ENCODE data around the gene TREM2. TPM values are rescaled to one million over a fixed set of nuclear protein-coding genes. Genes with fewer than 3 reads are reported as not detected.

TREM2 gene
- total and polyA plus RNA-seq, 2 donors (not counting 1 experiment from before 2014, with no cell fraction given): 0.33 TPM; not detected in 1

DNA sequence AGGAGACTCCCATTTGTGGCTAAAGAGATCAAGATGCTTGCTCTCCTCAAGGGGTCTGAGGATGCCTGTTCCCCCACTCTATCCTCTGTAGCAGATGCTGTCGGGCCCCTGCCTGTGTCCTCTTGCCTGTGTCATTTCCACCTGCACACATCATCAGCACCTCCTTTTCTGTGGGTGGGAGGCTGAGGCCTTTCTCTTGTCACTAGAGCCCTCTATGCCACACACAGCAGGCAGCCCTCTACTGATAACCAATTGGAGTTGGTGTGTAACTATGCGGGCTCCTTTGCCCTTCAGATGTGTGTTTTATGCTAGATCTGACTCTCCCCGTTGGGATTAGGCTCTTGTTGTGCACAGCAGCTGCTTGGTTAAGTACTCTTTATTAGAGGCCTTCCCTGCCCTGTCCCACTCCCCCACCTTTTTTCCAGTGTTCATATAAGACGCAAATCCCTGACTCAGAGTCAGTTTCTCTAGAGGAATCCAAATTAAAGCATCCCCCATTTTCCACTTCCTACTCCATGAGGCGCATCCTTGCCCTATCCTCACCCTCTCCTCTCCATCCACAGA lies 30.3 kb upstream of the TREM2 start:
- ATAC-seq (ENCODE audit: low read depth): no peak
- H3K9ac ChIP-seq (ENCODE audit: low read length): no peak overlapping the region
- POLR2A ChIA-PET: no interaction called here

DNA sequence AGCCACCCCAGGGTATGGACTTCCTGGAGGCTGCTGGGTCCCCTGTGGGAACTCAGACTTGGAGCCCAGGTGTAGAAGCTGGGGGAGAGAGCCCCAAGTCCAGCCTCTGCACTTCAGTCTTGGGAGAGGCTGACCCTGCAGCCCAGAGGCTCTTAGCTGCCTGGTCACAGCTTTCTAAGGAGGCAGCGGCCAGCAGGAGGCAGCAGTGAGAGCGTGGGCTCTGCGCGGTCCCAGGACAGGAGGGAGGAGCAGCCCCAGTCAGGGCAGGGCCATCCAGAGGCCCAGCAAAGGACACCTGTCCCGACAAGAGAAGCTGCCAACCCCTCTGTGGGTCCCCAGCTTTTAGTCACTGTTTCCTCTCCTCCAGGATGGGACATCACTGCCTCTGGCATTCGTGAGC lies 28.7 kb upstream of the TREM2 start:
- Histone ChIP-seq H4K20me1 (ENCODE audit: control insufficient read depth, insufficient read depth, low read length, poor library complexity, severe bottlenecking) (peaks cover 33% of the 10 kb centered on the region), H3K9me3 (ENCODE audit: control extremely low read depth in 1 of 3, control insufficient read depth in 2 of 3, insufficient read depth in 1 of 3, low read length in 2 of 3) (peaks cover 0 to 17% (median 12%) of the 10 kb centered on the region in 3 donors), H3K36me3 (replicated peaks in 1 of 2; ENCODE audit: control extremely low read depth in 1 of 2, control insufficient read depth in 1 of 2, extremely low read depth in 1 of 2, insufficient read depth in 2 of 2, low read length in 1 of 2) (peaks cover 5 to 64% of the 10 kb centered on the region in 2 experiments), H3K79me2 (ENCODE audit: control insufficient read depth, insufficient read depth, low read length) (peaks cover 23% of the 10 kb centered on the region), H3K4me1 (ENCODE audit: control insufficient read depth in 2 of 2, insufficient read depth in 2 of 2, low read length in 2 of 2) (peaks cover 40 to 55% of the 10 kb centered on the region in 2 donors), H3K9ac (ENCODE audit: low read length) (no peak overlapping the region), H3K4me3 (ENCODE audit: control extremely low read depth in 1 of 5, extremely low read depth in 1 of 5, insufficient read depth in 1 of 5, low read depth in 2 of 5, low read length in 4 of 5) (no peak overlapping the region), H2AFZ (ENCODE audit: insufficient read depth, low read depth, low read length, poor library complexity, severe bottlenecking) (no peak overlapping the region), H3K27ac (ENCODE audit: low read length in 2 of 2) (peak overlapping the region; percentile 18 to 51), H3K27me3 (replicated peaks in 1 of 4; ENCODE audit: control extremely low read depth in 1 of 4, control insufficient read depth in 3 of 4, insufficient read depth in 4 of 4, low read length in 3 of 4) (no peaks in the 10 kb centered on the region), H3K4me2 (replicated peaks; ENCODE audit: low read depth, low read length, poor library complexity, severe bottlenecking) (no peak overlapping the region)
- TF ChIP-seq, protein P1, sequence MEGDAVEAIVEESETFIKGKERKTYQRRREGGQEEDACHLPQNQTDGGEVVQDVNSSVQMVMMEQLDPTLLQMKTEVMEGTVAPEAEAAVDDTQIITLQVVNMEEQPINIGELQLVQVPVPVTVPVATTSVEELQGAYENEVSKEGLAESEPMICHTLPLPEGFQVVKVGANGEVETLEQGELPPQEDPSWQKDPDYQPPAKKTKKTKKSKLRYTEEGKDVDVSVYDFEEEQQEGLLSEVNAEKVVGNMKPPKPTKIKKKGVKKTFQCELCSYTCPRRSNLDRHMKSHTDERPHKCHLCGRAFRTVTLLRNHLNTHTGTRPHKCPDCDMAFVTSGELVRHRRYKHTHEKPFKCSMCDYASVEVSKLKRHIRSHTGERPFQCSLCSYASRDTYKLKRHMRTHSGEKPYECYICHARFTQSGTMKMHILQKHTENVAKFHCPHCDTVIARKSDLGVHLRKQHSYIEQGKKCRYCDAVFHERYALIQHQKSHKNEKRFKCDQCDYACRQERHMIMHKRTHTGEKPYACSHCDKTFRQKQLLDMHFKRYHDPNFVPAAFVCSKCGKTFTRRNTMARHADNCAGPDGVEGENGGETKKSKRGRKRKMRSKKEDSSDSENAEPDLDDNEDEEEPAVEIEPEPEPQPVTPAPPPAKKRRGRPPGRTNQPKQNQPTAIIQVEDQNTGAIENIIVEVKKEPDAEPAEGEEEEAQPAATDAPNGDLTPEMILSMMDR (IDR thresholded peaks at IDR 0.05): peak; percentile 22
- TF ChIP-seq EZH2 (IDR thresholded peaks at IDR 0.05; ENCODE audit: borderline replicate concordance, insufficient read depth, low read depth, low read length, poor library complexity, severe bottlenecking): no peak
- ChIA-PET CTCF (interaction anchor here (0.7 to 1.7 kb wide), 7 partner anchors 9 to 120 kb away, joined by 3 to 10 read pairs (median 5); partner anchors contain the start of gene TREML2), POLR2A (interaction anchor here (0.5 kb wide), 1 partner anchor 115 kb away, joined by 6 read pairs; no protein-coding TSS in a partner anchor)
- ATAC-seq (ENCODE audit: low read depth) (no peak), DNase-seq (peak; percentile 46)
- Mint-ChIP-seq H3K4me1 (peaks cover 68% of the 10 kb centered on the region), H3K27ac (peak overlapping the region; percentile 26), H3K9me3 (ENCODE audit: insufficient read depth) (peaks cover 8% of the 10 kb centered on the region), H3K4me3 (no peak overlapping the region), H3K27me3 (no peaks in the 10 kb centered on the region)
- intact Hi-C loops (cut with micrococcal nuclease): no loop called here
- WGBS (ENCODE audit: insufficient coverage): 38% methylated on average over 6 of the region's 6 CpGs

More for the DNA sequence above, 30.3 kb upstream of the TREM2 start:
- H3K27me3 Mint-ChIP-seq: no peaks in the 10 kb centered on the region
- H3K36me3 ChIP-seq (replicated peaks in 1 of 2; ENCODE audit: control extremely low read depth in 1 of 2, control insufficient read depth in 1 of 2, extremely low read depth in 1 of 2, insufficient read depth in 2 of 2, low read length in 1 of 2): peaks cover 5 to 81% of the 10 kb centered on the region in 2 experiments
- peaks cover 71% of the 10 kb centered on the region for H3K4me1 Mint-ChIP-seq
- H3K4me2 ChIP-seq (replicated peaks; ENCODE audit: low read depth, low read length, poor library complexity, severe bottlenecking): no peak overlapping the region
- peaks cover 47 to 56% of the 10 kb centered on the region in 2 donors for H3K4me1 ChIP-seq (ENCODE audit: control insufficient read depth in 2 of 2, insufficient read depth in 2 of 2, low read length in 2 of 2)
- peaks cover 40% of the 10 kb centered on the region for H3K79me2 ChIP-seq (ENCODE audit: control insufficient read depth, insufficient read depth, low read length)
- H3K4me3 ChIP-seq (ENCODE audit: control extremely low read depth in 1 of 5, extremely low read depth in 1 of 5, insufficient read depth in 1 of 5, low read depth in 2 of 5, low read length in 4 of 5): no peak overlapping the region
- 98% methylated on average over 4 of the region's 5 CpGs for WGBS (ENCODE audit: insufficient coverage)
- H3K27ac ChIP-seq (ENCODE audit: low read length in 2 of 2): peak overlapping the region in 1 of 2 donors; percentile 94
- H4K20me1 ChIP-seq (ENCODE audit: control insufficient read depth, insufficient read depth, low read length, poor library complexity, severe bottlenecking): peaks cover 40% of the 10 kb centered on the region
- H3K27ac Mint-ChIP-seq: peak overlapping the region; percentile 59
- H3K4me3 Mint-ChIP-seq: no peak overlapping the region
- DNase-seq: no peak
- peaks cover 8% of the 10 kb centered on the region for H3K9me3 Mint-ChIP-seq (ENCODE audit: insufficient read depth)
- H2AFZ ChIP-seq (ENCODE audit: insufficient read depth, low read depth, low read length, poor library complexity, severe bottlenecking): no peak overlapping the region
- no peak for TF ChIP-seq EZH2 (IDR thresholded peaks at IDR 0.05; ENCODE audit: borderline replicate concordance, insufficient read depth, low read depth, low read length, poor library complexity, severe bottlenecking)
- TF ChIP-seq, protein P1 (IDR thresholded peaks at IDR 0.05): no peak
- H3K9me3 ChIP-seq (ENCODE audit: control extremely low read depth in 1 of 3, control insufficient read depth in 2 of 3, insufficient read depth in 1 of 3, low read length in 2 of 3): peaks cover 0 to 17% (median 12%) of the 10 kb centered on the region in 3 donors
- H3K27me3 ChIP-seq (replicated peaks in 1 of 4; ENCODE audit: control extremely low read depth in 1 of 4, control insufficient read depth in 3 of 4, insufficient read depth in 4 of 4, low read length in 3 of 4): no peaks in the 10 kb centered on the region
- CTCF ChIA-PET: no interaction called here
- intact Hi-C loops (cut with micrococcal nuclease): no loop called here

All from B cell (primary cell).